IgD-negative memory B cell (primary cell): ENCODE data around the gene CFAP300. TPM values are rescaled to one million over a fixed set of nuclear protein-coding genes. Genes with fewer than 3 reads are reported as not detected.

Experiments
- H3K27ac Mint-ChIP-seq, 3 donors: one replicate each; pipeline ENCODE4 v1.8.0; 2020 to 2022; ENCODE audit warnings: mild to moderate bottlenecking in 3 of 3, mixed read lengths in 3 of 3, moderate library complexity in 1 of 3
- H3K27me3 Mint-ChIP-seq: one replicate; pipeline ENCODE4 v1.8.0; 2021; ENCODE audit warnings: mixed read lengths
- H3K36me3 Mint-ChIP-seq: one replicate; pipeline ENCODE4 v1.8.0; 2020; ENCODE audit warnings: mild to moderate bottlenecking, mixed read lengths
- H3K4me1 Mint-ChIP-seq, 3 donors: one replicate each; pipeline ENCODE4 v1.8.0; 2020 to 2022; ENCODE audit warnings: mixed read lengths in 3 of 3, mild to moderate bottlenecking in 1 of 3
- H3K4me3 Mint-ChIP-seq, 4 donors: one replicate each; pipeline ENCODE4 v1.8.0; 2020 to 2022; ENCODE audit warnings: mild to moderate bottlenecking in 4 of 4, mixed read lengths in 4 of 4, moderate library complexity in 3 of 4
- H3K9me3 Mint-ChIP-seq, 3 donors: one replicate each; pipeline ENCODE4 v1.8.0; 2020 to 2021; ENCODE audit warnings: mixed read lengths in 3 of 3, mild to moderate bottlenecking in 1 of 3
- polyA plus RNA-seq: library from polyadenylated mRNA; unstranded; fragments of 300-500 nt; fragmentation: Illumina TruSeq; gene quantifications from one replicate; pipeline ENCODE4 v1.2.3, GENCODE V29; 2021

CFAP300 gene
- polyA plus RNA-seq, 1 donor from 2014 or later, result not detected

DNA sequence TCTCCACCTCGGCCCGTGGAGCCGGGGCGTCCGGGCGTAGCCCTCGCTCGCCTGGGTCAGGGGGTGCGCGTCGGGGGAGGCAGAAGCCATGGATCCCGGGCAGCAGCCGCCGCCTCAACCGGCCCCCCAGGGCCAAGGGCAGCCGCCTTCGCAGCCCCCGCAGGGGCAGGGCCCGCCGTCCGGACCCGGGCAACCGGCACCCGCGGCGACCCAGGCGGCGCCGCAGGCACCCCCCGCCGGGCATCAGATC lies 63.4 kb downstream of the CFAP300 start:
- no peak overlapping the region for H3K27ac Mint-ChIP-seq
- peaks cover 0 to 5% (median 0%) of the 10 kb centered on the region in 3 donors for H3K9me3 Mint-ChIP-seq
- H3K27me3 Mint-ChIP-seq, result peaks cover 28% of the 10 kb centered on the region
- H3K4me1 Mint-ChIP-seq, result peaks cover 3 to 10% (median 8%) of the 10 kb centered on the region in 3 donors
- peak overlapping the region in 1 of 4 donors; percentile 12 for H3K4me3 Mint-ChIP-seq
- no peaks in the 10 kb centered on the region for H3K36me3 Mint-ChIP-seq

DNA sequence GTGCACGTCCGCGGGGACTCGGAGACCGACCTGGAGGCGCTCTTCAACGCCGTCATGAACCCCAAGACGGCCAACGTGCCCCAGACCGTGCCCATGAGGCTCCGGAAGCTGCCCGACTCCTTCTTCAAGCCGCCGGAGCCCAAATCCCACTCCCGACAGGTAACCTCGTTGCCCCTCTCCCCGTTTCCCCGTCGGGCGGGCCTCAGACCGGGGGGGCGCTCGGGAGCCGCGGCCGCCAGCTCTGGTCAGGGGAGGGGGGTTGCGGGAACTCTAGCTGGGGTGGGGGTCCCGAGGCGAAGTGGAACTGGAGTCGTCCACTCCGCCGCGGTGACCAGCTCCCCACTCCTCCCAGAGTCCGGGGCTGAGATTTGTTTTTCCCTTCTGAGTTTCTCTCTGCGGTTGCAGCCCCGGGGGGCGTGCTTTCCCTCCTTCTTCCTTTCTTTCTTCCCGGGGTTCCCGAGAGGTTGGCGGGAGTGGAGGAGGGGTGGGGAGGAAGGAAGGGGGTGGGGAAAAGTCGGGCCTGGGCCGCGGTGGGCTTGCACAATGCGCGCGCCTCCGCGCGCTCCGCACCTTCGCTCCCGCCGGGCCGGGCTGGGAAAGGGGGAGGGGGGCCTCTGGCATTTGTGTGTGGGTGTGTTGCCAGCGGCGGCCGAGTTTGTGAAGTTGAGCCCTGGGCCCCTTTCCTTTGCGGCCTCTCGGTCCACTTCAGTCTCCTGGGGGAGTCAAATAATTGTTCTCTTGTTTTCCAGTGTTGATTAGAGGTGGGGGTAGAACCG lies 64.0 kb downstream of the CFAP300 start:
- no peaks in the 10 kb centered on the region for H3K36me3 Mint-ChIP-seq
- no peak overlapping the region for H3K27ac Mint-ChIP-seq
- H3K27me3 Mint-ChIP-seq, result peaks cover 28% of the 10 kb centered on the region
- peaks cover 0 to 5% (median 0%) of the 10 kb centered on the region in 3 donors for H3K9me3 Mint-ChIP-seq
- H3K4me1 Mint-ChIP-seq, result peaks cover 3 to 10% (median 8%) of the 10 kb centered on the region in 3 donors
- H3K4me3 Mint-ChIP-seq, result peak overlapping the region; percentile 68 to 88 (median 88)

DNA sequence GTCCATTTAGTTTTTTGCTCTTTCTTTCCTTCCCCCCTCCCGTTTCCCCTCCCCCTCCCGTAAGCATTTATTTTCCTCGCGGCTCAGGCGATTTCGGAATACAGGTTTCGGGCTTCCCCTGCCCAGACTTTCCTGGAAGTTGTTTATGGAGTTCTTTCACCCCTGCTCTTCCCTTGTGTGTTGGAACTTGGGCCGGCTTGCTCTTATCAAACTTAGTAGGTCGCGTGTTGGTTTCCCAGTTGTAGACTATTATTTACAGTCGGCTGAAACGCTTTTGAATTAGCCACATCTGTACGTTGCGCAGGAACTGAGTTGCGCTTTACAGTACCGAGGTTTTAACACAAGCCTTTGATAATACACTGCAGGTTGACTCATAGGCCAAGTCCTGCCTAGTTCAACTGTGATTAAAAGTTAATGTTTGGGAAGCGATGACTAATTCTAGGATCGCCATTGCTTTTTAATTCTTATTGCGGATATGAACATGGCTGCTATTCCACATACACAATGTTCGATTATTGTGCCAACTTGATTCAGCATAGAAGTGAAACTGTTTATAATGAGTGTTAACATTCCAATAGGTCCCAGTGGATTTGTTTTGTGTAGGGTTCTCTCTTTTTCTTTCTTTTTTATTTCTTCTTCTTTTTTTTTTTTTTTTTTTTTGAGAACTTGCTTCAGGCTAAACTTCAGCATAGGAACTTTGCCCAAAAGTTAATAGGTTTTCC lies 64.7 kb downstream of the CFAP300 start:
- Mint-ChIP-seq H3K36me3 (no peaks in the 10 kb centered on the region), H3K27ac (peak overlapping the region in 1 of 3 donors; percentile 53)

DNA sequence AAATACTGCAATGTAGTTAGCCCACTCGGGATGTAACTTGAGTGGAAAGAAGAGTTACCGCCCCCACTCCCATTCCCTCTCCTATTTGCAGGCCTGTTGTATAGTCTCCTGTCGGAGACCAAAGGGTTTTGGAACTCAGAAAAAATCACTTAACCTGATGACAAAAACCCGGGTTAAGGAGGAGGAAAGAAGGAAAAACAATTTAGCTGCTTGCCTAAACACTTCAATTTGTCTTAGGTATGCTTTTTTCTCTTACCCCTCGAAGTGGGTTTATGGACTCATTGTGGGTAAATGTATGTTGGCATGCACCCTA lies 65.2 kb downstream of the CFAP300 start:
- peaks cover 36% of the 10 kb centered on the region for H3K27me3 Mint-ChIP-seq
- H3K4me3 Mint-ChIP-seq, result peak overlapping the region in 2 of 4 donors; percentile 73 to 87
- peaks cover 3 to 10% (median 8%) of the 10 kb centered on the region in 3 donors for H3K4me1 Mint-ChIP-seq
- no peaks in the 10 kb centered on the region for H3K36me3 Mint-ChIP-seq
- no peak overlapping the region for H3K27ac Mint-ChIP-seq
- peaks cover 0 to 3% (median 0%) of the 10 kb centered on the region in 3 donors for H3K9me3 Mint-ChIP-seq

More for the DNA sequence above, 64.7 kb downstream of the CFAP300 start:
- Mint-ChIP-seq H3K4me3 (peak overlapping the region; percentile 68 to 88 (median 88)), H3K4me1 (peaks cover 3 to 10% (median 8%) of the 10 kb centered on the region in 3 donors), H3K9me3 (peaks cover 0 to 5% (median 0%) of the 10 kb centered on the region in 3 donors), H3K27me3 (peaks cover 31% of the 10 kb centered on the region)

DNA sequence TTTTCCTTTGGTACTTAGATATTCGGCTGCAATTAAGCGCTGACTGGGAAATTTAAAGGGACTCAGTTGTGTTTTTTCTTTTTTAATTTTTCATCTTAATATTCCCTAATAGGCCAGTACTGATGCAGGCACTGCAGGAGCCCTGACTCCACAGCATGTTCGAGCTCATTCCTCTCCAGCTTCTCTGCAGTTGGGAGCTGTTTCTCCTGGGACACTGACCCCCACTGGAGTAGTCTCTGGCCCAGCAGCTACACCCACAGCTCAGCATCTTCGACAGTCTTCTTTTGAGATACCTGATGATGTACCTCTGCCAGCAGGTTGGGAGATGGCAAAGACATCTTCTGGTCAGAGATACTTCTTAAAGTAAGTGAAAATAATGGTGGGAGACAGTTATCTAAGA lies 66.8 kb downstream of the CFAP300 start:
- peaks cover 3 to 13% (median 10%) of the 10 kb centered on the region in 3 donors for H3K4me1 Mint-ChIP-seq
- H3K9me3 Mint-ChIP-seq, result peaks cover 0 to 2% (median 0%) of the 10 kb centered on the region in 3 donors
- H3K27me3 Mint-ChIP-seq, result peaks cover 38% of the 10 kb centered on the region
- peak overlapping the region in 1 of 4 donors; percentile 52 for H3K4me3 Mint-ChIP-seq
- peak overlapping the region in 1 of 3 donors; percentile 35 for H3K27ac Mint-ChIP-seq
- no peaks in the 10 kb centered on the region for H3K36me3 Mint-ChIP-seq

DNA sequence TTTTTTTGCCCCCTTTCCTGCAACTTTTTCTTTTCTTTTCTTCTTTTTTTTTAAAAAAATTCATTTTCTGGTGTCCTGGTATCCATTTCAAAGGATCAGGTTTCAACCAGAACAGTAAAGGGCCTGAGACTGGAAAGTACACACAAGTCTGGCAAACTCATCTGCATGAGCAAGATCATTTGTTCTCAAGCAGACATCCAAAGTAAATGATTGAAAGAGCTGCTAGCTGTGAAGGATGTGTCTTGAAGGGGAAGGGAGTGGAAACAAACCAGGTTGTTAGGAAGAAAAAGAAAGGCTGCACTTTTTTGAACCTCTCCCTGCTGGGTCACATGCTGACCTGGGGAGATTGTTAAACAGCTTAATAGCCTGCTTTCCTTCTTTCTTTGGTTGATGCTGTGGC lies 68.3 kb downstream of the CFAP300 start:
- Mint-ChIP-seq H3K4me1 (peaks cover 2 to 10% (median 6%) of the 10 kb centered on the region in 3 donors), H3K27ac (no peak overlapping the region), H3K9me3 (peaks cover 0 to 2% (median 0%) of the 10 kb centered on the region in 3 donors), H3K27me3 (peaks cover 33% of the 10 kb centered on the region), H3K36me3 (no peaks in the 10 kb centered on the region), H3K4me3 (no peak overlapping the region)

DNA sequence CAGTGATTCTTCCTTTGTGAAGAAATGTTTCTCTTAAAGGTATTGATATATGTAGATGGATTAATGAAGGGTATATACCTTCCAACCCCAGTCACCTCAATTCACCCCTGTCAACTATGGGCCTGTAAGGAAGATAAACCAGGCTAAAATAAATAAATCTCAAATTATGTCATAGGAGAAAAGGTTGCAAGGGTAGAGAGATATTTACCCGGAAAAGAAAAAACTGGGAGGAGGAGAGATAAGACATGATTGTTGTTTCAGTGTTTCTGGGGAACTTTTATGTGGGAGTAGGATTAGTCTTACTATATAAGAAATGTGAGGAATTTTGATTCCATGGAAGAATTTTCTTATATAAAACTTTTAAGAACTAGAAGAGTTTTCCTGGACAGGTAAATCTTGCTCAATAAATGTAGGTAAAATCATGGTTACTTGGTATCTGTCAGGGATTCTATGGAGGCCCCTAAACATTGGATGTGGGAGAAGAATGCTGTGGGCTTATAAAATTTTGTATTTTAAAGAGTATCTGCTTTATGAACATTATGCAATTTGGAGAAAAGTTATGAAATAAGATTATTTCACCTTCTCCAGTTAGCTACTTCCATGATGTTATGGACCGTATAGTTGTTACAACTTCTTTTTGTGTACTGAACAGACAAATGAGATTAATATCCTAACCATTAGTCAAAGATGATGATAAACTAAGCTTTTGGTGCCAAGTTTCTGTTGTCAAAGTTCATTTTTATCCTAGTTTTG lies 69.4 kb downstream of the CFAP300 start:
- peaks cover 0 to 2% (median 0%) of the 10 kb centered on the region in 3 donors for H3K9me3 Mint-ChIP-seq
- no peak overlapping the region for H3K4me3 Mint-ChIP-seq
- no peaks in the 10 kb centered on the region for H3K36me3 Mint-ChIP-seq
- peaks cover 34% of the 10 kb centered on the region for H3K27me3 Mint-ChIP-seq
- H3K4me1 Mint-ChIP-seq, result peaks cover 2 to 10% (median 5%) of the 10 kb centered on the region in 3 donors
- no peak overlapping the region for H3K27ac Mint-ChIP-seq

DNA sequence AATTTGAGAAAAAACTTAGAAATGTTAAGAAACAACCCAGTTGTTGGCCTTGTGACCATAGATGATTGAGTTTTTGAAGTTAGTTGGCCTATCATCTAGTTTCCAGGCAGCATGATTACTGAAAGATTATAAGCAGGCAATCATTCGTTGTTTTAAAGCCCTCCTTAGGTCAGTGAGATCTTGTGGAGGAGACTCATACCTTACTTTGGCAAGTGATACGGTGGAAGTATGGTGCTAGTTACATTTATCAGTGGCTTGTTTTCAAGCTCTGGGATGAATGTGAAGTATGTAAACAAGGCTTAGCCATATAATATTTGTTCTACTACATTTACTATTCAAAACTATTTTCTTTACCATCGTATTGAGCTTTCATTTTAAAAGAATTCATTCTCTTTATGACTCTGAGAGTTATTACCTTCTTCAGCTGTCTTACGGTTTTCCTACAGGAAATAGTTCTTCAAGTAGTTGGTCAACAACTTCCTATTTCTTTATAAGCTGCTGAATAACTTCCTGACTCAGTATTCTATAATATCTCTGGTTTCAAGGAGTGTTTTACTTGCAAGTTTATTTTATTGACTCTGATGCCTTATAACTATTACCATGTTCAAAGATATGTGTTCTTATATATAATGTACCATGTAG lies 70.4 kb downstream of the CFAP300 start:
- H3K4me3 Mint-ChIP-seq, result no peak overlapping the region
- H3K27me3 Mint-ChIP-seq, result peaks cover 30% of the 10 kb centered on the region
- H3K4me1 Mint-ChIP-seq, result peaks cover 0 to 5% (median 0%) of the 10 kb centered on the region in 3 donors
- H3K36me3 Mint-ChIP-seq, result no peaks in the 10 kb centered on the region
- no peak overlapping the region for H3K27ac Mint-ChIP-seq
- H3K9me3 Mint-ChIP-seq, result peaks cover 0 to 2% (median 0%) of the 10 kb centered on the region in 3 donors

DNA sequence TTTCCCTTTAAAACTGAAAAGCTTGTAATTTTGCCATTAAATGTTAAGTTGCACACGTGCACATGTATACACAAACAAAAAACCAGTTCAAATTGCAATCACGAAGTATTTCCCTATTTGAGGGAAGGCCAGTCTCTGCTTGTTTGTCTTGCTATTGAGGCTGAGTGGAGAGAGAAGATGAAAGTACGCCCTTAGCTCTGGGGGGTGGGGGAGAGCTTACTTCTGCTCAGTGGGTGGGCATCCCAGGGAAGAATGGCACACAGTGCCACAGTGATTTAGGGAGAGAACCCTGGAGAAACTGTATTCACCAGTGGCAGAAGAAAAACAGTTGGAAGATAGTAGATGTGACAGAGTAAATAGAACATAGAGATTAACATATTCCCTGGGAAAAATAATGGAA lies 71.7 kb downstream of the CFAP300 start:
- Mint-ChIP-seq H3K4me3 (no peak overlapping the region), H3K36me3 (no peaks in the 10 kb centered on the region), H3K4me1 (peaks cover 0 to 5% (median 0%) of the 10 kb centered on the region in 3 donors), H3K27ac (no peak overlapping the region), H3K27me3 (peaks cover 26% of the 10 kb centered on the region), H3K9me3 (peaks cover 0 to 7% (median 6%) of the 10 kb centered on the region in 3 donors)

DNA sequence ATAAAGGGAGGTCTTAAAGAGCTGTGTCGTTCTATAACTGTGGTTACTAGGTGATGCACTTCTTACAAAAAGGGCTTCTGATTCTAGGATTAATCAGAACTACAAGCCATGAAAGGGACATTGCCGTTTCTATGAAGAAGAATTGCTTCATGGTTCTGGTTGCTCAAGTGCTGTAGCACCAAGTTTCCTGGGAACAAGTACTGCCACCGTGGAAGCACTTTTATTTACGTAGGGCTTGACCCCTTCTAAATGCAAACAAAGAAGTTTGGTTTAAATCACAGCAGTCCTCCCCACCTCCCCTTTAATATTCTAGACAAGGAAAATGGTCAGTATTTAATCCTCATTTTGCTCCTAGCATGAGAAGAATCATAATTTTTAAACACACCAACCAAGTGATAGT lies 72.8 kb downstream of the CFAP300 start:
- Mint-ChIP-seq H3K4me3 (no peak overlapping the region), H3K9me3 (peaks cover 0 to 11% (median 9%) of the 10 kb centered on the region in 3 donors), H3K4me1 (peaks cover 0 to 5% (median 0%) of the 10 kb centered on the region in 3 donors), H3K27me3 (peaks cover 27% of the 10 kb centered on the region), H3K36me3 (no peaks in the 10 kb centered on the region), H3K27ac (no peak overlapping the region)

DNA sequence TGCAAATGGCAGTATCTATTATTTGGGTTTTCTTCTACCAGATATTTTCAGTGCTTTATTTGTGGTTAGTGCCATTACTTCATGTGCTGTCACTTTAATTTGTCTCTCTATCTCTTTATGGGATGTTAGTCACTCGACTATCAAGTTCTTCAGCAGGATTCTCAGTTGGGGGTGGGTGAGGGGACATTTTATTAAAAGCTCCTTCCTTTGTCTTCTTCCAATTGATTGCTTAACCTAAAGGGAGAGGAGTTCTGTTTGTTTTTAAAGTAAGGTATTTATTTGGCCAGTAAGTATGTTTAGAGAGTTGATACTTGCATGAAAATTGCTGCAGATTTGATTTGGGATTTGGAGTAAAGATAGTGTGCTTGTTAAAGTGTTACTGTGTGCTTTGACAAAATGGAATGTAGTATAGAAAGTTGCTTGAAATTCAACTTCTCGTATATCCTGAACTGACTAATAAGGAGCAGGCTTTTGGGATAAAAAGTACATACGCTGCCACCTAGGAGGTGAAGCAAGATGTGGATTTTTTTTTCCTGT lies 73.3 kb downstream of the CFAP300 start:
- Mint-ChIP-seq H3K36me3 (no peaks in the 10 kb centered on the region), H3K4me1 (peaks cover 0 to 5% (median 0%) of the 10 kb centered on the region in 3 donors), H3K27me3 (peaks cover 27% of the 10 kb centered on the region), H3K9me3 (peaks cover 0 to 11% (median 9%) of the 10 kb centered on the region in 3 donors), H3K4me3 (no peak overlapping the region), H3K27ac (no peak overlapping the region)

DNA sequence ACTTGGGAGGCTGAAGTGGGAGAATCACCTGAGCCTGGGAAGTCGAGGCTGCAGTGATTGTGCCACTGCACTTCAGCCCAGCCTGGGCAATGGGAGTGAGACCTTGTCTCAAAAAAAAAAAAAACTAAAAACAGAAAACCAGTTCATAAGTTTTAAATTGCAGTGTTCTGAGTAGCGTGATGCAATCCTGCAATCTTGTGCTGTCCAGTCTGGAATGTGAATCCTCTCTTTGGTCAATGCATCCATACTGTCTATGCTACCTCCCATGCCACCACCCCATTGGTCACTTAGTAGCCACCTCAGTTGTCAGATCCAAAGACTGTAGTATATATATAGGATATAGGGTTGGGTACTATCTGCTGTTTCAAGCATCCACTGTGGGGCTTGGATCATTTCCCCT lies 74.1 kb downstream of the CFAP300 start:
- no peak overlapping the region for H3K4me3 Mint-ChIP-seq
- H3K27ac Mint-ChIP-seq, result no peak overlapping the region
- H3K36me3 Mint-ChIP-seq, result no peaks in the 10 kb centered on the region
- peaks cover 27% of the 10 kb centered on the region for H3K27me3 Mint-ChIP-seq
- peaks cover 0 to 12% (median 9%) of the 10 kb centered on the region in 3 donors for H3K9me3 Mint-ChIP-seq
- H3K4me1 Mint-ChIP-seq, result peaks cover 0 to 5% (median 0%) of the 10 kb centered on the region in 3 donors
